Measurements from ENCODE around the gene C20orf144. TPM values are rescaled to one million over a fixed set of nuclear protein-coding genes. Genes with fewer than 3 reads are reported as not detected.

The C20orf144 gene
- total and polyA plus RNA-seq, 9 of the 15 experiments (the other 6 are each of a cell fraction or from before 2014, with no cell fraction given), result 0.04 to 0.23 (median 0.11) TPM; not detected in 2

- no peak overlapping the region; a peak in 1 of 4 replicates for H3K9ac ChIP-seq (ENCODE audit: insufficient read depth in 1 of 2, low read depth in 2 of 2, low read length in 2 of 2)
- POLR2A ChIA-PET, result interaction anchor here (0.6 to 1.5 kb wide), 2 partner anchors 82 to 300 kb away, joined by 3 to 4 read pairs; no protein-coding TSS in a partner anchor
- H3K27me3 ChIP-seq (ENCODE audit: control insufficient read depth in 2 of 2, insufficient read depth in 2 of 2, low read length in 2 of 2), result no peaks in the 10 kb centered on the region
- in situ Hi-C loops (cut with MboI), result loop anchor here (5.0 to 10.0 kb wide), 2 partner anchors 199 to 236 kb away; no protein-coding TSS in a partner anchor
- no peaks in the 10 kb centered on the region; the same call in 1 of the 2 replicates for H3K9me3 ChIP-seq (replicated peaks; ENCODE audit: control insufficient read depth, insufficient read depth, low read depth, low read length)
- WGBS (ENCODE audit: insufficient coverage, low coverage, missing lambda C conversion rate), result 52% methylated on average over 10 of the region's 10 CpGs
- no TSS peak for BruUV-seq (replicated peaks)
- ATAC-seq (no peak), FAIRE-seq (no peak), DNase-seq (ENCODE audit: extremely low read depth in 1 of 4, low spot score in 3 of 4) (no peak)
- no peaks in the 10 kb centered on the region for H3K79me2 ChIP-seq (ENCODE audit: control insufficient read depth, insufficient read depth, low read length)
- H4K20me1 ChIP-seq (replicated peaks; ENCODE audit: control insufficient read depth, insufficient read depth, low read length), result peaks cover 22% of the 10 kb centered on the region
- intact Hi-C loops (cut with micrococcal nuclease), result loop anchor here (5.0 kb wide), 1 partner anchor 249 kb away; the partner anchor contains the start of gene CDK5RAP1
- peaks cover 9% of the 10 kb centered on the region for H3K9me1 ChIP-seq (ENCODE audit: control insufficient read depth, insufficient read depth, low read length)
- H2AFZ ChIP-seq (ENCODE audit: low read depth, low read length), result no peak overlapping the region
- CTCF ChIA-PET (ENCODE audit: low intra/inter-chr PET ratio), result no interaction called here
- H3K36me3 ChIP-seq (ENCODE audit: control insufficient read depth, insufficient read depth, low read length), result no peaks in the 10 kb centered on the region
- H3K4me1 ChIP-seq (replicated peaks in 1 of 2; ENCODE audit: control insufficient read depth in 2 of 2, insufficient read depth in 2 of 2, low read length in 2 of 2), result peaks cover 6 to 29% of the 10 kb centered on the region in 2 experiments; a peak in 3 of 5 replicates
- no peak overlapping the region for H3K4me2 ChIP-seq (ENCODE audit: insufficient read depth, low read length)
- no peak overlapping the region for H3K4me3 ChIP-seq
- H3K27ac ChIP-seq (ENCODE audit: extremely low read depth, low read depth, low read length), result no peak overlapping the region
- TF ChIP-seq CCAR2 (IDR thresholded peaks at IDR 0.05; ENCODE audit: low read depth, low read length), result no peak
- TF ChIP-seq PURB (CRISPR knock-in tag; IDR thresholded peaks at IDR 0.05; ENCODE audit: low read depth), result no peak
- no peak for TF ChIP-seq RAD51 (IDR thresholded peaks at IDR 0.05; ENCODE audit: borderline replicate concordance, low read depth)
- no peak for TF ChIP-seq ARID3A (IDR thresholded peaks at IDR 0.05; ENCODE audit: borderline replicate concordance, low read depth, low read length)
- TF ChIP-seq MYNN (IDR thresholded peaks at IDR 0.05), result peak; percentile 18; the same call in 1 of the 2 replicates
- TF ChIP-seq MYNN (CRISPR knock-in tag; IDR thresholded peaks at IDR 0.05), result no peak
- TF ChIP-seq, protein P1, sequence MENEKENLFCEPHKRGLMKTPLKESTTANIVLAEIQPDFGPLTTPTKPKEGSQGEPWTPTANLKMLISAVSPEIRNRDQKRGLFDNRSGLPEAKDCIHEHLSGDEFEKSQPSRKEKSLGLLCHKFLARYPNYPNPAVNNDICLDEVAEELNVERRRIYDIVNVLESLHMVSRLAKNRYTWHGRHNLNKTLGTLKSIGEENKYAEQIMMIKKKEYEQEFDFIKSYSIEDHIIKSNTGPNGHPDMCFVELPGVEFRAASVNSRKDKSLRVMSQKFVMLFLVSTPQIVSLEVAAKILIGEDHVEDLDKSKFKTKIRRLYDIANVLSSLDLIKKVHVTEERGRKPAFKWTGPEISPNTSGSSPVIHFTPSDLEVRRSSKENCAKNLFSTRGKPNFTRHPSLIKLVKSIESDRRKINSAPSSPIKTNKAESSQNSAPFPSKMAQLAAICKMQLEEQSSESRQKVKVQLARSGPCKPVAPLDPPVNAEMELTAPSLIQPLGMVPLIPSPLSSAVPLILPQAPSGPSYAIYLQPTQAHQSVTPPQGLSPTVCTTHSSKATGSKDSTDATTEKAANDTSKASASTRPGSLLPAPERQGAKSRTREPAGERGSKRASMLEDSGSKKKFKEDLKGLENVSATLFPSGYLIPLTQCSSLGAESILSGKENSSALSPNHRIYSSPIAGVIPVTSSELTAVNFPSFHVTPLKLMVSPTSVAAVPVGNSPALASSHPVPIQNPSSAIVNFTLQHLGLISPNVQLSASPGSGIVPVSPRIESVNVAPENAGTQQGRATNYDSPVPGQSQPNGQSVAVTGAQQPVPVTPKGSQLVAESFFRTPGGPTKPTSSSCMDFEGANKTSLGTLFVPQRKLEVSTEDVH (IDR thresholded peaks at IDR 0.05; ENCODE audit: low read depth, partially characterized antibody), result no peak
- TF ChIP-seq HCFC1 (IDR thresholded peaks at IDR 0.05; ENCODE audit: low read depth, low read length), result no peak
- TF ChIP-seq, protein P2, sequence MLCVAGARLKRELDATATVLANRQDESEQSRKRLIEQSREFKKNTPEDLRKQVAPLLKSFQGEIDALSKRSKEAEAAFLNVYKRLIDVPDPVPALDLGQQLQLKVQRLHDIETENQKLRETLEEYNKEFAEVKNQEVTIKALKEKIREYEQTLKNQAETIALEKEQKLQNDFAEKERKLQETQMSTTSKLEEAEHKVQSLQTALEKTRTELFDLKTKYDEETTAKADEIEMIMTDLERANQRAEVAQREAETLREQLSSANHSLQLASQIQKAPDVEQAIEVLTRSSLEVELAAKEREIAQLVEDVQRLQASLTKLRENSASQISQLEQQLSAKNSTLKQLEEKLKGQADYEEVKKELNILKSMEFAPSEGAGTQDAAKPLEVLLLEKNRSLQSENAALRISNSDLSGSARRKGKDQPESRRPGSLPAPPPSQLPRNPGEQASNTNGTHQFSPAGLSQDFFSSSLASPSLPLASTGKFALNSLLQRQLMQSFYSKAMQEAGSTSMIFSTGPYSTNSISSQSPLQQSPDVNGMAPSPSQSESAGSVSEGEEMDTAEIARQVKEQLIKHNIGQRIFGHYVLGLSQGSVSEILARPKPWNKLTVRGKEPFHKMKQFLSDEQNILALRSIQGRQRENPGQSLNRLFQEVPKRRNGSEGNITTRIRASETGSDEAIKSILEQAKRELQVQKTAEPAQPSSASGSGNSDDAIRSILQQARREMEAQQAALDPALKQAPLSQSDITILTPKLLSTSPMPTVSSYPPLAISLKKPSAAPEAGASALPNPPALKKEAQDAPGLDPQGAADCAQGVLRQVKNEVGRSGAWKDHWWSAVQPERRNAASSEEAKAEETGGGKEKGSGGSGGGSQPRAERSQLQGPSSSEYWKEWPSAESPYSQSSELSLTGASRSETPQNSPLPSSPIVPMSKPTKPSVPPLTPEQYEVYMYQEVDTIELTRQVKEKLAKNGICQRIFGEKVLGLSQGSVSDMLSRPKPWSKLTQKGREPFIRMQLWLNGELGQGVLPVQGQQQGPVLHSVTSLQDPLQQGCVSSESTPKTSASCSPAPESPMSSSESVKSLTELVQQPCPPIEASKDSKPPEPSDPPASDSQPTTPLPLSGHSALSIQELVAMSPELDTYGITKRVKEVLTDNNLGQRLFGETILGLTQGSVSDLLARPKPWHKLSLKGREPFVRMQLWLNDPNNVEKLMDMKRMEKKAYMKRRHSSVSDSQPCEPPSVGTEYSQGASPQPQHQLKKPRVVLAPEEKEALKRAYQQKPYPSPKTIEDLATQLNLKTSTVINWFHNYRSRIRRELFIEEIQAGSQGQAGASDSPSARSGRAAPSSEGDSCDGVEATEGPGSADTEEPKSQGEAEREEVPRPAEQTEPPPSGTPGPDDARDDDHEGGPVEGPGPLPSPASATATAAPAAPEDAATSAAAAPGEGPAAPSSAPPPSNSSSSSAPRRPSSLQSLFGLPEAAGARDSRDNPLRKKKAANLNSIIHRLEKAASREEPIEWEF (CRISPR knock-in tag; IDR thresholded peaks at IDR 0.05), result no peak
- TF ChIP-seq MLX (CRISPR knock-in tag; conservative IDR thresholded peaks at IDR 0.05), result no peak
Observed at GRCh38 chr20:33650753-33651561, 11.2 kb upstream of the C20orf144 start.

Data from K562 (cell line).